Measurements from ENCODE around the gene NME7.

DNA sequence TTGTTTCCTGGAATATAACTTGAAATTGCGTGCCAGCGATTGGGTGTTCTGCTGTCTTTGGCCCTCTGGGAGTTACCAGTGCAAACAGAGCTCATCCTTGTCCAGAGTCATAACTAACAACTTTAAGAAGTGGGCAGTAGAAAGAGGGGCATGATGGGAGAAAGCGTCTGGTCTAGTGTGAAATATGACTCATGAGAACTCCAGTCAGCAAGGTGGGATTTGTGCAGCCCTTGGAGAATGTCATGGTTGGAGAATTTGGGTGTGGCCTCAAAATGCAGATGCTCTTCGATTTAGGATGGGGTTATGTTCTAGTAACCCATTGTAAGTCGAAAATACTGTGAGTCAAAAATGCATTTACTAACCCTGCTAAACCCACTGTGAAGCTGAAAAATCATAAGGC lies 248.2 kb downstream of the NME7 start:
- no peak for TF ChIP-seq POLR2A (IDR thresholded peaks at IDR 0.05)
- TF ChIP-seq EP300 (IDR thresholded peaks at IDR 0.05; ENCODE audit: low read depth), result no peak
